Measurements from ENCODE around the gene PDCD5. TPM values are rescaled to one million over a fixed set of nuclear protein-coding genes. Genes with fewer than 3 reads are reported as not detected.

The PDCD5 gene
- total and polyA plus RNA-seq, 12 donors = 56.4 to 274 (median 106) TPM

GRCh38 chr19:32543115-32543900 is 37.7 kb upstream of the PDCD5 start:
- Histone ChIP-seq H3K27ac (no peak overlapping the region), H3K4me1 (replicated peaks in 1 of 2) (no peaks in the 10 kb centered on the region), H3K9me3 (replicated peaks in 1 of 3) (no peaks in the 10 kb centered on the region), H3K4me3 (no peak overlapping the region), H3K36me3 (replicated peaks in 1 of 2) (no peaks in the 10 kb centered on the region), H3K27me3 (no peaks in the 10 kb centered on the region)
- DNase-seq = no peak
- TF ChIP-seq POLR2A (IDR thresholded peaks at IDR 0.05) (no peak), CTCF (IDR thresholded peaks at IDR 0.05) (no peak)
- 78 to 85% (median 79%) methylated on average over 11 of the region's 11 CpGs for WGBS, 4 donors
- intact Hi-C loops (cut with DNase I) = no loop called here

DNA sequence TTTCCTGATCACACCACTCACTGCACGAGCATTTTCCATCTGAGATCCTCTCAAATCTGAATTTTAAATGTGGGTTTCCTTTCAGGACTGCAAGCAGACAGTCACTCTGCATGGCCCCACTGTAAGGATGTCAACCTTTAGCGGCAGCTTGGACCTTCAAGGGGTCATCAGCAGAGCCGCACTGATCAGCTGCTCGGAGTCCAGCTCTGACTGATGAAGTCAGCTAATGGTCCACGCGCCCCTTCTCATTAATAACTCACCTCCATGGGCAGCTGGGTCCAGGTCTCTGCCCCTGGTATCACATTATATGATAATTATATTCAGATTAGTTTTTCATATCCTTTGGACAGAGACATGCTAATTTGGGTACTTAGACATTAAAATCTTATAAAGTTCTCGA is 36.1 kb upstream of the PDCD5 start:
- no peak for DNase-seq
- no peaks in the 10 kb centered on the region for H3K4me1 ChIP-seq (replicated peaks in 1 of 2)
- intact Hi-C loops (cut with DNase I) = no loop called here

GRCh38 chr19:32550666-32551065 is 30.3 kb upstream of the PDCD5 start:
- H3K4me3 ChIP-seq = no peak overlapping the region
- TF ChIP-seq CTCF (IDR thresholded peaks at IDR 0.05) (no peak), POLR2A (IDR thresholded peaks at IDR 0.05) (no peak)
- H3K9me3 ChIP-seq (replicated peaks in 1 of 3) = no peaks in the 10 kb centered on the region
- 63 to 73% (median 70%) methylated on average over 5 of the region's 5 CpGs for WGBS, 4 donors
- H3K4me1 ChIP-seq (replicated peaks in 1 of 2) = no peaks in the 10 kb centered on the region
- no peaks in the 10 kb centered on the region for H3K36me3 ChIP-seq (replicated peaks in 1 of 2)
- DNase-seq = no peak
- H3K27me3 ChIP-seq = no peaks in the 10 kb centered on the region
- no peak overlapping the region for H3K27ac ChIP-seq
- intact Hi-C loops (cut with DNase I) = no loop called here

More for the DNA sequence above, 36.1 kb upstream of the PDCD5 start:
- no peak for TF ChIP-seq POLR2A (IDR thresholded peaks at IDR 0.05)
- no peak for TF ChIP-seq CTCF (IDR thresholded peaks at IDR 0.05)
- no peaks in the 10 kb centered on the region for H3K36me3 ChIP-seq (replicated peaks in 1 of 2)
- 79 to 92% (median 82%) methylated on average over 6 to 7 of the region's 7 CpGs for WGBS, 4 donors
- no peaks in the 10 kb centered on the region for H3K9me3 ChIP-seq (replicated peaks in 1 of 3)
- no peak overlapping the region for H3K4me3 ChIP-seq
- no peaks in the 10 kb centered on the region for H3K27me3 ChIP-seq
- H3K27ac ChIP-seq = no peak overlapping the region

GRCh38 chr19:32555786-32556185 is 25.2 kb upstream of the PDCD5 start:
- no peaks in the 10 kb centered on the region for H3K9me3 ChIP-seq (replicated peaks in 1 of 3)
- intact Hi-C loops (cut with DNase I) = no loop called here
- WGBS, 4 donors = 54 to 92% (median 78%) methylated on average over 1 of the region's 1 CpG
- H3K27me3 ChIP-seq = no peaks in the 10 kb centered on the region
- TF ChIP-seq POLR2A (IDR thresholded peaks at IDR 0.05) (no peak), CTCF (IDR thresholded peaks at IDR 0.05) (no peak)
- no peaks in the 10 kb centered on the region for H3K36me3 ChIP-seq (replicated peaks in 1 of 2)
- H3K27ac ChIP-seq = no peak overlapping the region
- no peak overlapping the region for H3K4me3 ChIP-seq
- H3K4me1 ChIP-seq (replicated peaks in 1 of 2) = no peaks in the 10 kb centered on the region
- DNase-seq = no peak

All from adrenal gland (tissue), 12 donors.